ENCODE measurements around the gene MAPK11.

The MAPK11 gene

GRCh38 chr22:50307890-50308596 is 37.9 kb upstream of the MAPK11 start:
- no peak for DNase-seq

- DNase-seq, result peak; percentile 69
These were observed 36.9 kb upstream of the MAPK11 start, which contains the start of gene PLXNB2 for GRCh38 chr22:50306753-50307749. PLXNB2 (minus strand) TSS chr22:50307646; CDS start chr22:50290584, 17,062 bp downstream.

GRCh38 chr22:50305923-50306566 is 35.9 kb upstream of the MAPK11 start:
- peak; percentile 77 for DNase-seq

GRCh38 chr22:50305393-50305922 is 35.3 kb upstream of the MAPK11 start:
- DNase-seq, result no peak

GRCh38 chr22:50304528-50305392 is 34.6 kb upstream of the MAPK11 start:
- peak; percentile 77 for DNase-seq

- peak; percentile 74 for DNase-seq
These were observed 33.8 kb upstream of the MAPK11 start for GRCh38 chr22:50303848-50304527.

GRCh38 chr22:50303515-50303847 is 33.3 kb upstream of the MAPK11 start:
- DNase-seq, result no peak

- DNase-seq, result no peak
These were observed 32.4 kb upstream of the MAPK11 start for GRCh38 chr22:50302564-50302963.

GRCh38 chr22:50302041-50302541 is 31.9 kb upstream of the MAPK11 start:
- peak; percentile 73 for DNase-seq

- peak; percentile 53 for DNase-seq
These were observed 31.4 kb upstream of the MAPK11 start for GRCh38 chr22:50301581-50301991.

GRCh38 chr22:50300620-50301257 is 30.6 kb upstream of the MAPK11 start:
- DNase-seq, result no peak

- DNase-seq, result no peak
These were observed 29.8 kb upstream of the MAPK11 start for GRCh38 chr22:50299785-50300619.

- DNase-seq, result no peak
These were observed 29.0 kb upstream of the MAPK11 start for GRCh38 chr22:50298937-50299784.

- DNase-seq, result no peak
These were observed 28.1 kb upstream of the MAPK11 start for GRCh38 chr22:50298266-50298637.

- no peak for DNase-seq
These were observed 27.5 kb upstream of the MAPK11 start for GRCh38 chr22:50297510-50298265.

- no peak for DNase-seq
These were observed 26.7 kb upstream of the MAPK11 start for GRCh38 chr22:50296658-50297490.

- DNase-seq, result no peak
These were observed 24.1 kb upstream of the MAPK11 start for GRCh38 chr22:50294319-50294656.

Measured in CD4-positive, alpha-beta T cell treated with Interleukin-15 for 1 hour (primary cell).